Measurements from ENCODE around the gene MTURN. TPM values are rescaled to one million over a fixed set of nuclear protein-coding genes. Genes with fewer than 3 reads are reported as not detected.

MTURN gene
- total RNA-seq, 2 donors from 2014 or later, result 19.8 to 34.5 TPM

- intact Hi-C loops (cut with DNase I), result no loop called here
- TF ChIP-seq POLR2A (IDR thresholded peaks at IDR 0.05) (no peak), CTCF (IDR thresholded peaks at IDR 0.05) (no peak)
- H3K4me1 ChIP-seq, result peaks cover 17% of the 10 kb centered on the region
- ATAC-seq, result no peak
- H3K36me3 ChIP-seq (replicated peaks in 1 of 2; ENCODE audit: insufficient read depth in 1 of 2, low read depth in 2 of 2), result no peaks in the 10 kb centered on the region
- WGBS, 2 donors, result 63 to 82% methylated on average over 4 of the region's 4 CpGs
- H3K27me3 ChIP-seq, result no peaks in the 10 kb centered on the region
- no peaks in the 10 kb centered on the region for H3K9me3 ChIP-seq
- no peak overlapping the region for H3K4me3 ChIP-seq
- no peak overlapping the region for H3K27ac ChIP-seq
- DNase-seq, result no peak
These were observed 5.1 kb downstream of the MTURN start for GRCh38 chr7:30139836-30140384.

GRCh38 chr7:30140456-30140855 lies 5.7 kb downstream of the MTURN start:
- no peaks in the 10 kb centered on the region for H3K9me3 ChIP-seq
- no peaks in the 10 kb centered on the region for H3K27me3 ChIP-seq
- no peak for ATAC-seq
- intact Hi-C loops (cut with DNase I), result no loop called here
- H3K36me3 ChIP-seq (replicated peaks in 1 of 2; ENCODE audit: insufficient read depth in 1 of 2, low read depth in 2 of 2), result no peaks in the 10 kb centered on the region
- H3K4me3 ChIP-seq, result no peak overlapping the region
- TF ChIP-seq CTCF (IDR thresholded peaks at IDR 0.05) (no peak), POLR2A (IDR thresholded peaks at IDR 0.05) (no peak)
- H3K27ac ChIP-seq, result no peak overlapping the region
- no peak for DNase-seq
- peaks cover 17% of the 10 kb centered on the region for H3K4me1 ChIP-seq
- WGBS, 2 donors, result 98 to 99% methylated on average over 3 of the region's 3 CpGs

GRCh38 chr7:30142710-30143109 lies 7.9 kb downstream of the MTURN start:
- 65 to 71% methylated on average over 9 of the region's 9 CpGs for WGBS, 2 donors
- Histone ChIP-seq H3K9me3 (no peaks in the 10 kb centered on the region), H3K4me1 (peaks cover 9% of the 10 kb centered on the region), H3K4me3 (no peak overlapping the region), H3K27ac (peak overlapping the region; percentile 45 to 71 (median 68)), H3K36me3 (replicated peaks in 1 of 2; ENCODE audit: insufficient read depth in 1 of 2, low read depth in 2 of 2) (no peaks in the 10 kb centered on the region), H3K27me3 (no peaks in the 10 kb centered on the region)
- intact Hi-C loops (cut with DNase I), result no loop called here
- peak; percentile 33 to 61 (median 57) for DNase-seq
- TF ChIP-seq CTCF (IDR thresholded peaks at IDR 0.05) (no peak), POLR2A (IDR thresholded peaks at IDR 0.05) (peak in 2 of 3 donors; percentile 26 to 42)
- peak; percentile 79 for ATAC-seq

GRCh38 chr7:30143748-30144251 lies 9.0 kb downstream of the MTURN start:
- DNase-seq (no peak), ATAC-seq (no peak)
- H3K9me3 ChIP-seq, result no peaks in the 10 kb centered on the region
- peak overlapping the region in 3 of 4 donors; percentile 67 to 71 (median 70) for H3K27ac ChIP-seq
- TF ChIP-seq POLR2A (IDR thresholded peaks at IDR 0.05) (no peak), CTCF (IDR thresholded peaks at IDR 0.05) (no peak)
- H3K4me3 ChIP-seq, result no peak overlapping the region
- intact Hi-C loops (cut with DNase I), result no loop called here
- H3K27me3 ChIP-seq, result no peaks in the 10 kb centered on the region
- WGBS, 2 donors, result 96 to 100% methylated on average over 1 of the region's 1 CpG
- no peaks in the 10 kb centered on the region for H3K36me3 ChIP-seq (replicated peaks in 1 of 2; ENCODE audit: insufficient read depth in 1 of 2, low read depth in 2 of 2)
- peaks cover 17% of the 10 kb centered on the region for H3K4me1 ChIP-seq
